Neural progenitor cell (in vitro differentiated cells): Measurements from ENCODE around the gene ACSM5. TPM values are rescaled to one million over a fixed set of nuclear protein-coding genes. Genes with fewer than 3 reads are reported as not detected.

Experiments used
- DNase-seq: peaks from one replicate; pipeline ENCODE4 v3.0.0-alpha.2; 2016; ENCODE audit warnings: low spot score
- H2AFZ ChIP-seq: fragments of 200-600 bp; sonication (generic); replicated peaks from 2 replicates; pipeline ENCODE4 v1.6.1; 2016; ENCODE audit warnings: antibody characterized with exemption
- H3F3A ChIP-seq: fragments of 200-600 bp; sonication (generic); 2 replicates; pipeline ENCODE4 v1.6.1; 2016; ENCODE audit warnings: antibody characterized with exemption, low read depth
- H3K27ac ChIP-seq: fragments of 200-600 bp; sonication (generic); 2 replicates; pipeline ENCODE4 v1.5.1; 2016; ENCODE audit warnings: mild to moderate bottlenecking
- H3K27me3 ChIP-seq: fragments of 200-600 bp; sonication (generic); 2 replicates; pipeline ENCODE4 v1.6.1; 2016; ENCODE audit warnings: mild to moderate bottlenecking, moderate library complexity
- H3K36me3 ChIP-seq: fragments of 200-600 bp; sonication (generic); 2 replicates; pipeline ENCODE4 v1.5.1; 2016
- H3K4me1 ChIP-seq: fragments of 200-600 bp; sonication (generic); 2 replicates; pipeline ENCODE4 v1.6.1; 2016; ENCODE audit warnings: mixed run types
- H3K4me2 ChIP-seq: fragments of 200-600 bp; sonication (generic); 2 replicates; pipeline ENCODE4 v1.6.1; 2016
- H3K4me3 ChIP-seq: fragments of 200-600 bp; sonication (generic); 2 replicates; pipeline ENCODE4 v1.5.1; 2016
- H3K79me2 ChIP-seq: fragments of 200-600 bp; sonication (generic); 2 replicates; pipeline ENCODE4 v1.6.1; 2016; ENCODE audit warnings: low read depth
- H3K9ac ChIP-seq: fragments of 200-600 bp; sonication (generic); 2 replicates; pipeline ENCODE4 v1.6.1; 2016
- H3K9me3 ChIP-seq: fragments of 200-600 bp; sonication (generic); 2 replicates; pipeline ENCODE4 v1.5.1; 2016; ENCODE audit warnings: low read depth
- H4K20me1 ChIP-seq: fragments of 200-600 bp; sonication (generic); 2 replicates; pipeline ENCODE4 v1.6.1; 2016; ENCODE audit warnings: low read depth
- H3K27ac Mint-ChIP-seq: 3 replicates; pipeline ENCODE4 v1.8.0; 2021; ENCODE audit warnings: mixed read lengths
- H3K27me3 Mint-ChIP-seq: 2 replicates; pipeline ENCODE4 v1.8.0; 2022; ENCODE audit warnings: low read depth, mild to moderate bottlenecking, inconsistent platforms, moderate library complexity, mixed read lengths; ENCODE audit not compliant: insufficient read depth
- H3K36me3 Mint-ChIP-seq: 3 replicates; pipeline ENCODE4 v1.8.0; 2021; ENCODE audit warnings: mixed read lengths
- H3K4me1 Mint-ChIP-seq: 3 replicates; pipeline ENCODE4 v1.8.0; 2021; ENCODE audit warnings: mixed read lengths
- H3K4me3 Mint-ChIP-seq: 3 replicates; pipeline ENCODE4 v1.8.0; 2021; ENCODE audit warnings: mild to moderate bottlenecking, moderate library complexity, mixed read lengths
- H3K9me3 Mint-ChIP-seq: 3 replicates; pipeline ENCODE4 v1.8.0; 2020; ENCODE audit warnings: mixed read lengths
- CTCF ChIP-seq: fragments of 200-600 bp; sonication (generic); IDR thresholded peaks from 2 replicates; pipeline ENCODE4 v1.5.1; 2017; ENCODE audit warnings: antibody characterized with exemption, mild to moderate bottlenecking
- EZH2 ChIP-seq: fragments of 200-600 bp; sonication (generic); IDR thresholded peaks from 2 replicates; pipeline ENCODE4 v1.6.1; 2017; ENCODE audit warnings: antibody characterized with exemption, mild to moderate bottlenecking, moderate library complexity
- EZH2phosphoT487 ChIP-seq: fragments of 200-600 bp; sonication (generic); IDR thresholded peaks from 2 replicates; pipeline ENCODE4 v1.6.1; 2017; ENCODE audit warnings: antibody characterized with exemption
- total RNA-seq: library from RNA; depleted of rRNA; stranded (reverse); fragments of >200 nt; gene quantifications from 2 replicates; pipeline ENCODE4 v1.2.3, GENCODE V29; 2015; ENCODE audit warnings: low replicate concordance

Gene ACSM5
- total RNA-seq, 1 donor from 2014 or later: not detected

DNA sequence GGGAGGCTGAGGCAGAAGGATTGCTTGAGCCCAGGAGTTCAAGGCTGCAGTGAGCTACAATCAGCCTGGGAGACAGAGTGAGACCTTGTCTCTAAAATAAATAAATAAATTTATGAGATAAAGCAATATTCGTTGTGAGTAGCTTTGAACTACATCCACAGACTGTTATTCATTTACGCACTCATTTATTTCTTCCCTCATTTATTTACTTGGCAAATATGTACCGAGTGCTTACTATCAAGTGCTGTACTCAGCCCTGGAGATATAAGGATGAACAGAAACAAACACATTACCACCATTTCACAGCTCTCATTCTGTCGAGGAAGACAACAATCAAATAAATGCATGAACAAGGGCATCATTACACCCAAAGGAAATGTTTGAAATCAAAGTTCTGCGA, 32.2 kb upstream of the ACSM5 start:
- no peak overlapping the region for H3K27ac ChIP-seq
- no peaks in the 10 kb centered on the region for H4K20me1 ChIP-seq
- Mint-ChIP-seq H3K36me3 (no peaks in the 10 kb centered on the region), H3K27ac (no peak overlapping the region), H3K4me1 (no peaks in the 10 kb centered on the region), H3K27me3 (peaks cover 6% of the 10 kb centered on the region), H3K9me3 (no peaks in the 10 kb centered on the region), H3K4me3 (no peak overlapping the region)
- no peak overlapping the region for H3K4me3 ChIP-seq
- no peaks in the 10 kb centered on the region for H3F3A ChIP-seq
- H3K9me3 ChIP-seq: no peaks in the 10 kb centered on the region
- no peaks in the 10 kb centered on the region for H3K27me3 ChIP-seq
- no peak for DNase-seq
- no peaks in the 10 kb centered on the region for H3K79me2 ChIP-seq
- H3K4me1 ChIP-seq: no peaks in the 10 kb centered on the region
- TF ChIP-seq CTCF: no peak
- no peak for TF ChIP-seq EZH2phosphoT487
- no peak for TF ChIP-seq EZH2
- H3K9ac ChIP-seq: no peak overlapping the region
- no peak overlapping the region for H2AFZ ChIP-seq
- H3K36me3 ChIP-seq: no peaks in the 10 kb centered on the region
- no peak overlapping the region for H3K4me2 ChIP-seq

DNA sequence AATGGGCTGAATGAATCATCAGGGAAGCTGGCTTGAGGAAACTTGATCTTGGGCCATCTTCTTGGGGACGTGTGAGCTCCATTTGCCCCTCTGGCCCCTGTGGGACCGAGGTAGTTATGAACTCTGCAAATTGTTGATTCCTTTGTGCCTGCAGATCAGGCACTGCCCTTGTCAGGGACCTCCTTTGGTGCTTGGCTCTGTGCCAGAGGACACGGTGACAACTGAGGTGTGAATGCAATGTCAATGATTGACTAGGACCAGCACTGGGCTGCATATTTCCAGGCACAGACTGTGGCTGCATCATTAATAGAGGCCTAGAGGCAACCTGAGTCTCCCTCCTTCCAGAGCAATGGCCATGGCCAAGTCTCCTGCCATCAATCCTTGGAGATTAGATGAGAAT, 28.6 kb upstream of the ACSM5 start:
- no peaks in the 10 kb centered on the region for H3K4me1 ChIP-seq
- Mint-ChIP-seq H3K4me3 (no peak overlapping the region), H3K9me3 (no peaks in the 10 kb centered on the region), H3K27ac (no peak overlapping the region), H3K36me3 (no peaks in the 10 kb centered on the region), H3K4me1 (peaks cover 14% of the 10 kb centered on the region), H3K27me3 (peaks cover 4% of the 10 kb centered on the region)
- TF ChIP-seq EZH2phosphoT487 (no peak), EZH2 (no peak), CTCF (no peak)
- no peak overlapping the region for H3K4me2 ChIP-seq
- H3K9ac ChIP-seq: no peak overlapping the region
- H3K27me3 ChIP-seq: no peaks in the 10 kb centered on the region
- DNase-seq: no peak
- no peaks in the 10 kb centered on the region for H3K79me2 ChIP-seq
- H3F3A ChIP-seq: no peaks in the 10 kb centered on the region
- H2AFZ ChIP-seq: no peak overlapping the region
- H3K27ac ChIP-seq: no peak overlapping the region
- no peaks in the 10 kb centered on the region for H4K20me1 ChIP-seq
- H3K36me3 ChIP-seq: no peaks in the 10 kb centered on the region
- H3K9me3 ChIP-seq: no peaks in the 10 kb centered on the region
- no peak overlapping the region for H3K4me3 ChIP-seq

GRCh38 chr16:20382202-20382948, 27.0 kb upstream of the ACSM5 start:
- H3K4me1 ChIP-seq: peaks cover 5% of the 10 kb centered on the region
- Mint-ChIP-seq H3K4me1 (peaks cover 28% of the 10 kb centered on the region), H3K4me3 (no peak overlapping the region), H3K9me3 (no peaks in the 10 kb centered on the region), H3K36me3 (no peaks in the 10 kb centered on the region), H3K27me3 (peaks cover 3% of the 10 kb centered on the region), H3K27ac (no peak overlapping the region)
- H3K79me2 ChIP-seq: no peaks in the 10 kb centered on the region
- H3F3A ChIP-seq: no peaks in the 10 kb centered on the region
- no peaks in the 10 kb centered on the region for H4K20me1 ChIP-seq
- TF ChIP-seq EZH2phosphoT487 (no peak), CTCF (no peak), EZH2 (no peak)
- H2AFZ ChIP-seq: no peak overlapping the region
- DNase-seq: no peak
- peaks cover 13% of the 10 kb centered on the region for H3K27me3 ChIP-seq
- H3K4me3 ChIP-seq: no peak overlapping the region
- no peaks in the 10 kb centered on the region for H3K36me3 ChIP-seq
- no peak overlapping the region for H3K27ac ChIP-seq
- no peak overlapping the region for H3K4me2 ChIP-seq
- no peak overlapping the region for H3K9ac ChIP-seq
- H3K9me3 ChIP-seq: no peaks in the 10 kb centered on the region
